ENCODE measurements around the gene ANKRD12. TPM values are rescaled to one million over a fixed set of nuclear protein-coding genes. Genes with fewer than 3 reads are reported as not detected.

ANKRD12 gene
- total and polyA plus RNA-seq, 2 of the 4 experiments (the other 2 are of a cell fraction) = 2.6 to 12.9 TPM

DNA sequence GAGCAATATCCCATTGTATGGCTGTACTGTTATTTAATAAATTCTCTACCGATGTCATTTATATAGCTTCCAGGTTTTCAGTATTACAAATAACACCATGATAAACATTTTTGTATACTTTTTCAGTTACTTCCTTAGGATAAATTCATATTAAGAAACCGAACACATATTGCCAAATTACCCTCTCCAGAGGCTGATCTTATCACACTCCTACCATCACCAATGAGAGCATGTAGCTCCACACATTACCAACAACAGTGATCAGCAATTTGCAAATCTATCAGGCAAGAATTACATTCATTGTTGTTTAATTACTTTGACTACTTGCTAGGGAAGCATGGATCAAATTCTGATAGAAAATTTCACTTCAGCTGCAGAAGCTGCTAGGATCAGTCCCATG is 39.9 kb upstream of the ANKRD12 start:
- H3K79me1 ChIP-seq (ENCODE audit: low read depth in 1 of 2, low read length in 2 of 2) = peaks cover 0 to 6% of the 10 kb centered on the region in 2 experiments; a peak in 1 of 4 replicates
- H3K4me3 ChIP-seq (ENCODE audit: insufficient read depth, low read depth, low read length) = no peak overlapping the region
- in situ Hi-C loops (cut with MboI; ENCODE audit: low sequenced_read_pairs) = no loop called here
- peak overlapping the region; percentile 43; the same call in 1 of the 2 replicates for H4K91ac ChIP-seq (ENCODE audit: insufficient read depth, low read depth, low read length)
- no peaks in the 10 kb centered on the region for H4K20me1 ChIP-seq (ENCODE audit: insufficient read depth, low read length)
- no peak overlapping the region for H3K9ac ChIP-seq (ENCODE audit: low read depth, low read length)
- H3K56ac ChIP-seq (ENCODE audit: extremely low read depth, insufficient read depth, low read length) = no peak overlapping the region
- no peak overlapping the region for H4K5ac ChIP-seq (ENCODE audit: low read depth, low read length)
- dilution Hi-C loops (cut with HindIII; ENCODE audit: low sequenced_read_pairs, unreplicated experiment) = no loop called here
- intact Hi-C loops (cut with micrococcal nuclease) = no loop called here
- H2AK9ac ChIP-seq (replicated peaks; ENCODE audit: low read depth, low read length, poor library complexity) = no peak overlapping the region
- H2BK20ac ChIP-seq (ENCODE audit: low read depth, low read length) = peak overlapping the region; percentile 32; the same call in 1 of the 2 replicates
- H3K27me3 ChIP-seq (ENCODE audit: control insufficient read depth, insufficient read depth, low read length) = no peaks in the 10 kb centered on the region
- peak overlapping the region; percentile 95 for H2BK5ac ChIP-seq (ENCODE audit: low read depth, low read length, poor library complexity, severe bottlenecking)
- peak overlapping the region; percentile 63; the same call in 1 of the 2 replicates for H3K14ac ChIP-seq (replicated peaks; ENCODE audit: low read depth, low read length)
- H3K18ac ChIP-seq (ENCODE audit: low read depth, low read length) = peak overlapping the region; percentile 87
- H3K9me3 ChIP-seq (ENCODE audit: control insufficient read depth, insufficient read depth, low read length) = no peaks in the 10 kb centered on the region
- H3K4me2 ChIP-seq (ENCODE audit: low read depth, low read length) = no peak overlapping the region
- H2AFZ ChIP-seq (replicated peaks; ENCODE audit: low read length, poor library complexity) = no peak overlapping the region
- H4K8ac ChIP-seq (ENCODE audit: low read depth in 2 of 2, low read length in 2 of 2) = peak overlapping the region in 1 of 2 experiments; percentile 38; a peak in 1 of 4 replicates
- no peak overlapping the region for H3K27ac ChIP-seq (ENCODE audit: insufficient read depth, low read length)
- H2AK5ac ChIP-seq (ENCODE audit: low read depth, low read length) = peak overlapping the region; percentile 31; the same call in 1 of the 2 replicates
- POLR2A ChIA-PET (ENCODE audit: unreplicated experiment) = no interaction called here
- H2BK15ac ChIP-seq (ENCODE audit: low read depth, low read length) = peak overlapping the region; percentile 94; the same call in 2 of the 3 replicates
- no peak for ATAC-seq (ENCODE audit: low read depth)
- WGBS, 2 experiments (ENCODE audit: extremely low coverage in 2 of 2, insufficient read length in 1 of 2) = no CpG with 5 or more reads among the region's 2 CpGs
- H3K4me1 ChIP-seq (ENCODE audit: control insufficient read depth, insufficient read depth, low read length) = peaks cover 13% of the 10 kb centered on the region
- peak overlapping the region; percentile 24; the same call in 1 of the 2 replicates for H2BK120ac ChIP-seq (ENCODE audit: low read depth, low read length)
- peak overlapping the region; percentile 17; the same call in 1 of the 2 replicates for H3K23ac ChIP-seq (ENCODE audit: low read depth, low read length)
- no peak for DNase-seq
- H3K9me1 ChIP-seq (ENCODE audit: insufficient read depth, low read length) = peaks cover 13% of the 10 kb centered on the region; the same call in 1 of the 2 replicates
- CTCF ChIA-PET = no interaction called here
- no peaks in the 10 kb centered on the region for H3K36me3 ChIP-seq (ENCODE audit: control insufficient read depth, insufficient read depth, low read length)
- TF ChIP-seq RAD21 (IDR thresholded peaks at IDR 0.05; ENCODE audit: low read length) (no peak), CEBPB (IDR thresholded peaks at IDR 0.05; ENCODE audit: low read depth, low read length) (no peak), CHD1 (IDR thresholded peaks at IDR 0.05; ENCODE audit: low read depth, low read length) (no peak), POLR2A (IDR thresholded peaks at IDR 0.05; ENCODE audit: low read depth, low read length) (no peak), MAFK (IDR thresholded peaks at IDR 0.05; ENCODE audit: low read depth, low read length) (no peak), BHLHE40 (IDR thresholded peaks at IDR 0.05; ENCODE audit: low read depth, low read length) (no peak), RFX5 (IDR thresholded peaks at IDR 0.05; ENCODE audit: low read depth, low read length) (no peak), FOS (IDR thresholded peaks at IDR 0.05; ENCODE audit: low read depth, low read length) (no peak), SMC3 (IDR thresholded peaks at IDR 0.05; ENCODE audit: low read depth, low read length) (no peak), MAZ (IDR thresholded peaks at IDR 0.05; ENCODE audit: borderline replicate concordance, low read depth, low read length) (no peak), NFE2L2 (IDR thresholded peaks at IDR 0.05; ENCODE audit: low read depth, low read length) (no peak), MXI1 (IDR thresholded peaks at IDR 0.05; ENCODE audit: borderline replicate concordance, low read depth, low read length) (no peak), RCOR1 (IDR thresholded peaks at IDR 0.05; ENCODE audit: insufficient replicate concordance, low read length) (no peak)
- TF ChIP-seq, protein P1, sequence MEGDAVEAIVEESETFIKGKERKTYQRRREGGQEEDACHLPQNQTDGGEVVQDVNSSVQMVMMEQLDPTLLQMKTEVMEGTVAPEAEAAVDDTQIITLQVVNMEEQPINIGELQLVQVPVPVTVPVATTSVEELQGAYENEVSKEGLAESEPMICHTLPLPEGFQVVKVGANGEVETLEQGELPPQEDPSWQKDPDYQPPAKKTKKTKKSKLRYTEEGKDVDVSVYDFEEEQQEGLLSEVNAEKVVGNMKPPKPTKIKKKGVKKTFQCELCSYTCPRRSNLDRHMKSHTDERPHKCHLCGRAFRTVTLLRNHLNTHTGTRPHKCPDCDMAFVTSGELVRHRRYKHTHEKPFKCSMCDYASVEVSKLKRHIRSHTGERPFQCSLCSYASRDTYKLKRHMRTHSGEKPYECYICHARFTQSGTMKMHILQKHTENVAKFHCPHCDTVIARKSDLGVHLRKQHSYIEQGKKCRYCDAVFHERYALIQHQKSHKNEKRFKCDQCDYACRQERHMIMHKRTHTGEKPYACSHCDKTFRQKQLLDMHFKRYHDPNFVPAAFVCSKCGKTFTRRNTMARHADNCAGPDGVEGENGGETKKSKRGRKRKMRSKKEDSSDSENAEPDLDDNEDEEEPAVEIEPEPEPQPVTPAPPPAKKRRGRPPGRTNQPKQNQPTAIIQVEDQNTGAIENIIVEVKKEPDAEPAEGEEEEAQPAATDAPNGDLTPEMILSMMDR (conservative IDR thresholded peaks at IDR 0.05; ENCODE audit: low read depth, low read length) = no peak
- TF ChIP-seq, protein P2, sequence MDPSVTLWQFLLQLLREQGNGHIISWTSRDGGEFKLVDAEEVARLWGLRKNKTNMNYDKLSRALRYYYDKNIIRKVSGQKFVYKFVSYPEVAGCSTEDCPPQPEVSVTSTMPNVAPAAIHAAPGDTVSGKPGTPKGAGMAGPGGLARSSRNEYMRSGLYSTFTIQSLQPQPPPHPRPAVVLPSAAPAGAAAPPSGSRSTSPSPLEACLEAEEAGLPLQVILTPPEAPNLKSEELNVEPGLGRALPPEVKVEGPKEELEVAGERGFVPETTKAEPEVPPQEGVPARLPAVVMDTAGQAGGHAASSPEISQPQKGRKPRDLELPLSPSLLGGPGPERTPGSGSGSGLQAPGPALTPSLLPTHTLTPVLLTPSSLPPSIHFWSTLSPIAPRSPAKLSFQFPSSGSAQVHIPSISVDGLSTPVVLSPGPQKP (IDR thresholded peaks at IDR 0.05; ENCODE audit: borderline replicate concordance, low read depth, low read length) = no peak
- TF ChIP-seq, protein P3, sequence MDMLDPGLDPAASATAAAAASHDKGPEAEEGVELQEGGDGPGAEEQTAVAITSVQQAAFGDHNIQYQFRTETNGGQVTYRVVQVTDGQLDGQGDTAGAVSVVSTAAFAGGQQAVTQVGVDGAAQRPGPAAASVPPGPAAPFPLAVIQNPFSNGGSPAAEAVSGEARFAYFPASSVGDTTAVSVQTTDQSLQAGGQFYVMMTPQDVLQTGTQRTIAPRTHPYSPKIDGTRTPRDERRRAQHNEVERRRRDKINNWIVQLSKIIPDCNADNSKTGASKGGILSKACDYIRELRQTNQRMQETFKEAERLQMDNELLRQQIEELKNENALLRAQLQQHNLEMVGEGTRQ (IDR thresholded peaks at IDR 0.05; ENCODE audit: low read depth, low read length) = no peak
- H3K4ac ChIP-seq (ENCODE audit: low read depth, low read length) = 0 out of 2 replicates have a peak overlapping the region, but pooled peaks have one; percentile 6
- no TSS peak for BruUV-seq (replicated peaks)
